ENCODE results near the gene FAM114A1. TPM values are rescaled to one million over a fixed set of nuclear protein-coding genes. Genes with fewer than 3 reads are reported as not detected.

The FAM114A1 gene
- polyA plus RNA-seq, 2 of the 4 experiments (the other 2 are of a cell fraction), result 44.2 to 55.4 TPM

DNA sequence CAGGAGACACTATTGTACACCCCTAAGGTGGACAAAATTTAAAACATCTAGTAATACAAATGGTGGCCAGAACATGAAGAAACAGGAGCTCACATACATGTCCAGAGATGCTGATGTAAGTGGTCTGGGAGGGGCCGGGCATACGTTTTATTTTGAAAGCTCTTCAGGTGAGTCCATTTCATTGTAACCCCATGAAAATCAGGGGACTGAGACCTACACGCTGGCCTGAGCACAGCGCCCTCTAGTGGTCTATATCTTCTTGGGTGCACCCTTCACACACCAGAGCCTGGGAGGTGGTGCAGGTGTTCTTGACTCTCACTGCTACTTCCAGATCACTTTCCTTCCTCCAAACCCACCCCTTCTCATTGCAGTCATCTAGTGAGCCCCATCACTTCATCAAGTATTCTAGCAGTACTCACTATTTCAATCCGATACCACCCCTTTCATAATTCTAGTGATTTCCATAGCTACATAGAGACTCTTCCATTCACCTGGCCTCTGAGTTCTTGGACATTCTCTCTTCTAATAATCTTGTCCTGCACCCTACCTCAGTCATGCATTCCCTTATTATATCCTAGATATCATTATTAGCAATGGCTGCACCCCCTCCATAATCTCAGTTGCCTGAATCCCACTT is 6.7 kb upstream of the FAM114A1 start:
- Histone ChIP-seq H3K9me3 (no peaks in the 10 kb centered on the region), H3K4me2 (no peak overlapping the region), H3K27ac (no peak overlapping the region), H3K4me3 (no peak overlapping the region), H3K4me1 (peaks cover 14% of the 10 kb centered on the region)
- DNase-seq (ENCODE audit: low read depth in 1 of 2, low spot score in 1 of 2), result peak; percentile 42 to 70
- 21% methylated on average over 5 of the region's 5 CpGs for WGBS (ENCODE audit: missing lambda C conversion rate)
- CTCF ChIA-PET, result interaction anchor here (0.6 to 3.6 kb wide), 24 partner anchors 8 to 542 kb away, joined by 3 to 27 read pairs (median 5); partner anchors contain the start of gene TLR10
- no peak for FAIRE-seq
- peak; percentile 48 to 73; a peak in 3 of 6 replicates for ATAC-seq
- TF ChIP-seq, protein P1, sequence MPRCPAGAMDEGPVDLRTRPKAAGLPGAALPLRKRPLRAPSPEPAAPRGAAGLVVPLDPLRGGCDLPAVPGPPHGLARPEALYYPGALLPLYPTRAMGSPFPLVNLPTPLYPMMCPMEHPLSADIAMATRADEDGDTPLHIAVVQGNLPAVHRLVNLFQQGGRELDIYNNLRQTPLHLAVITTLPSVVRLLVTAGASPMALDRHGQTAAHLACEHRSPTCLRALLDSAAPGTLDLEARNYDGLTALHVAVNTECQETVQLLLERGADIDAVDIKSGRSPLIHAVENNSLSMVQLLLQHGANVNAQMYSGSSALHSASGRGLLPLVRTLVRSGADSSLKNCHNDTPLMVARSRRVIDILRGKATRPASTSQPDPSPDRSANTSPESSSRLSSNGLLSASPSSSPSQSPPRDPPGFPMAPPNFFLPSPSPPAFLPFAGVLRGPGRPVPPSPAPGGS (IDR thresholded peaks at IDR 0.05), result no peak
- no peak for TF ChIP-seq ZNF302 (CRISPR knock-in tag; IDR thresholded peaks at IDR 0.05)
- TF ChIP-seq, protein P2, sequence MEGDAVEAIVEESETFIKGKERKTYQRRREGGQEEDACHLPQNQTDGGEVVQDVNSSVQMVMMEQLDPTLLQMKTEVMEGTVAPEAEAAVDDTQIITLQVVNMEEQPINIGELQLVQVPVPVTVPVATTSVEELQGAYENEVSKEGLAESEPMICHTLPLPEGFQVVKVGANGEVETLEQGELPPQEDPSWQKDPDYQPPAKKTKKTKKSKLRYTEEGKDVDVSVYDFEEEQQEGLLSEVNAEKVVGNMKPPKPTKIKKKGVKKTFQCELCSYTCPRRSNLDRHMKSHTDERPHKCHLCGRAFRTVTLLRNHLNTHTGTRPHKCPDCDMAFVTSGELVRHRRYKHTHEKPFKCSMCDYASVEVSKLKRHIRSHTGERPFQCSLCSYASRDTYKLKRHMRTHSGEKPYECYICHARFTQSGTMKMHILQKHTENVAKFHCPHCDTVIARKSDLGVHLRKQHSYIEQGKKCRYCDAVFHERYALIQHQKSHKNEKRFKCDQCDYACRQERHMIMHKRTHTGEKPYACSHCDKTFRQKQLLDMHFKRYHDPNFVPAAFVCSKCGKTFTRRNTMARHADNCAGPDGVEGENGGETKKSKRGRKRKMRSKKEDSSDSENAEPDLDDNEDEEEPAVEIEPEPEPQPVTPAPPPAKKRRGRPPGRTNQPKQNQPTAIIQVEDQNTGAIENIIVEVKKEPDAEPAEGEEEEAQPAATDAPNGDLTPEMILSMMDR (IDR thresholded peaks at IDR 0.05), result peak; percentile 58
- TF ChIP-seq, protein P3, sequence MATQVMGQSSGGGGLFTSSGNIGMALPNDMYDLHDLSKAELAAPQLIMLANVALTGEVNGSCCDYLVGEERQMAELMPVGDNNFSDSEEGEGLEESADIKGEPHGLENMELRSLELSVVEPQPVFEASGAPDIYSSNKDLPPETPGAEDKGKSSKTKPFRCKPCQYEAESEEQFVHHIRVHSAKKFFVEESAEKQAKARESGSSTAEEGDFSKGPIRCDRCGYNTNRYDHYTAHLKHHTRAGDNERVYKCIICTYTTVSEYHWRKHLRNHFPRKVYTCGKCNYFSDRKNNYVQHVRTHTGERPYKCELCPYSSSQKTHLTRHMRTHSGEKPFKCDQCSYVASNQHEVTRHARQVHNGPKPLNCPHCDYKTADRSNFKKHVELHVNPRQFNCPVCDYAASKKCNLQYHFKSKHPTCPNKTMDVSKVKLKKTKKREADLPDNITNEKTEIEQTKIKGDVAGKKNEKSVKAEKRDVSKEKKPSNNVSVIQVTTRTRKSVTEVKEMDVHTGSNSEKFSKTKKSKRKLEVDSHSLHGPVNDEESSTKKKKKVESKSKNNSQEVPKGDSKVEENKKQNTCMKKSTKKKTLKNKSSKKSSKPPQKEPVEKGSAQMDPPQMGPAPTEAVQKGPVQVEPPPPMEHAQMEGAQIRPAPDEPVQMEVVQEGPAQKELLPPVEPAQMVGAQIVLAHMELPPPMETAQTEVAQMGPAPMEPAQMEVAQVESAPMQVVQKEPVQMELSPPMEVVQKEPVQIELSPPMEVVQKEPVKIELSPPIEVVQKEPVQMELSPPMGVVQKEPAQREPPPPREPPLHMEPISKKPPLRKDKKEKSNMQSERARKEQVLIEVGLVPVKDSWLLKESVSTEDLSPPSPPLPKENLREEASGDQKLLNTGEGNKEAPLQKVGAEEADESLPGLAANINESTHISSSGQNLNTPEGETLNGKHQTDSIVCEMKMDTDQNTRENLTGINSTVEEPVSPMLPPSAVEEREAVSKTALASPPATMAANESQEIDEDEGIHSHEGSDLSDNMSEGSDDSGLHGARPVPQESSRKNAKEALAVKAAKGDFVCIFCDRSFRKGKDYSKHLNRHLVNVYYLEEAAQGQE (IDR thresholded peaks at IDR 0.05), result no peak
- no peak for TF ChIP-seq RARB (CRISPR knock-in tag; IDR thresholded peaks at IDR 0.05)
- POLR2A ChIA-PET, result no interaction called here

DNA sequence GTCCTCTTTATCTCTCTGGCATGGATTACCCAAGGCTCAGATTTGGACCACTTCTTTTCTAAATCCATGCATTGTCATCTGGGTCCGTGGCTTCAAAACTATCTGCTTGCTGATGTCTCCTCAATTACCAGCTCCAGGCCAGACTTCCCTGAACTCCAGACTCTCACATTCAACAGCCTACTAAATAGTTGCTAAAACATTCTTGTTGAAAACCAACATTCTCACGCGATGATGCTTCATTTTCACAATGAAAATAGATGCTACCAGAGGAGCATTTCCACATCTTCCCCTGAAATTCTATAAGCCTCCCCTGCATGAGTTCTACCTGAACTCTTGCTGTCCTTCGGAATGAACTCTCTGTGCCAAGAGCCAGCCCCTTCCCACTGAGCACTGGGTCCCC is 5.8 kb upstream of the FAM114A1 start:
- DNase-seq (ENCODE audit: low read depth in 1 of 2, low spot score in 1 of 2) (no peak), FAIRE-seq (no peak), ATAC-seq (no peak)
- no peak for TF ChIP-seq NPAS2 (CRISPR knock-in tag; IDR thresholded peaks at IDR 0.05; ENCODE audit: borderline replicate concordance)
- no peak for TF ChIP-seq ZSCAN20 (CRISPR knock-in tag; IDR thresholded peaks at IDR 0.05)
- no peak for TF ChIP-seq TP53 (CRISPR knock-in tag; IDR thresholded peaks at IDR 0.05)
- TF ChIP-seq ZFP36 (IDR thresholded peaks at IDR 0.05; ENCODE audit: borderline replicate concordance, partially characterized antibody), result no peak
- TF ChIP-seq, protein P4, sequence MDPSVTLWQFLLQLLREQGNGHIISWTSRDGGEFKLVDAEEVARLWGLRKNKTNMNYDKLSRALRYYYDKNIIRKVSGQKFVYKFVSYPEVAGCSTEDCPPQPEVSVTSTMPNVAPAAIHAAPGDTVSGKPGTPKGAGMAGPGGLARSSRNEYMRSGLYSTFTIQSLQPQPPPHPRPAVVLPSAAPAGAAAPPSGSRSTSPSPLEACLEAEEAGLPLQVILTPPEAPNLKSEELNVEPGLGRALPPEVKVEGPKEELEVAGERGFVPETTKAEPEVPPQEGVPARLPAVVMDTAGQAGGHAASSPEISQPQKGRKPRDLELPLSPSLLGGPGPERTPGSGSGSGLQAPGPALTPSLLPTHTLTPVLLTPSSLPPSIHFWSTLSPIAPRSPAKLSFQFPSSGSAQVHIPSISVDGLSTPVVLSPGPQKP (IDR thresholded peaks at IDR 0.05; ENCODE audit: low read depth, low read length), result no peak
- TF ChIP-seq HDAC2 (IDR thresholded peaks at IDR 0.05), result no peak
- TF ChIP-seq PHF8 (IDR thresholded peaks at IDR 0.05; ENCODE audit: borderline replicate concordance, low read depth), result no peak
- TF ChIP-seq NR3C1 (IDR thresholded peaks at IDR 0.05), result no peak
- TF ChIP-seq, protein P5, sequence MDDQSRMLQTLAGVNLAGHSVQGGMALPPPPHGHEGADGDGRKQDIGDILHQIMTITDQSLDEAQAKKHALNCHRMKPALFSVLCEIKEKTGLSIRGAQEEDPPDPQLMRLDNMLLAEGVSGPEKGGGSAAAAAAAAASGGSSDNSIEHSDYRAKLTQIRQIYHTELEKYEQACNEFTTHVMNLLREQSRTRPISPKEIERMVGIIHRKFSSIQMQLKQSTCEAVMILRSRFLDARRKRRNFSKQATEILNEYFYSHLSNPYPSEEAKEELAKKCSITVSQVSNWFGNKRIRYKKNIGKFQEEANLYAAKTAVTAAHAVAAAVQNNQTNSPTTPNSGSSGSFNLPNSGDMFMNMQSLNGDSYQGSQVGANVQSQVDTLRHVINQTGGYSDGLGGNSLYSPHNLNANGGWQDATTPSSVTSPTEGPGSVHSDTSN (IDR thresholded peaks at IDR 0.05), result no peak
- TF ChIP-seq, protein P6, sequence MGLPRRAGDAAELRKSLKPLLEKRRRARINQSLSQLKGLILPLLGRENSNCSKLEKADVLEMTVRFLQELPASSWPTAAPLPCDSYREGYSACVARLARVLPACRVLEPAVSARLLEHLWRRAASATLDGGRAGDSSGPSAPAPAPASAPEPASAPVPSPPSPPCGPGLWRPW (IDR thresholded peaks at IDR 0.05), result no peak
- TF ChIP-seq HOXA7 (CRISPR knock-in tag; IDR thresholded peaks at IDR 0.05), result no peak
- no peak for TF ChIP-seq CHD4 (IDR thresholded peaks at IDR 0.05; ENCODE audit: borderline replicate concordance)
- TF ChIP-seq POLR2A (IDR thresholded peaks at IDR 0.05; ENCODE audit: low read length), result no peak
- TF ChIP-seq ZC3H11A (IDR thresholded peaks at IDR 0.05), result no peak
- TF ChIP-seq KDM1A (IDR thresholded peaks at IDR 0.05; ENCODE audit: low read depth), result no peak
- no peak for TF ChIP-seq MYC (IDR thresholded peaks at IDR 0.05; ENCODE audit: borderline replicate concordance, low read length)
- no peak for TF ChIP-seq HOXB13 (CRISPR knock-in tag; IDR thresholded peaks at IDR 0.05; ENCODE audit: low read depth)
- H3K27ac ChIP-seq, result no peak overlapping the region
- no peaks in the 10 kb centered on the region for H3K9me3 ChIP-seq
- H3K4me3 ChIP-seq, result no peak overlapping the region
- no peak overlapping the region for H3K4me2 ChIP-seq
- WGBS (ENCODE audit: missing lambda C conversion rate), result 84% methylated on average over 4 of the region's 4 CpGs
- POLR2A ChIA-PET, result no interaction called here
- peaks cover 19% of the 10 kb centered on the region for H3K4me1 ChIP-seq
- CTCF ChIA-PET, result interaction anchor here (0.9 to 3.6 kb wide), 6 partner anchors 12 to 103 kb away, joined by 4 to 27 read pairs (median 6); no protein-coding TSS in a partner anchor
